Kidney epithelial cell (primary cell): ENCODE measurements around the gene MFAP5. TPM values are rescaled to one million over a fixed set of nuclear protein-coding genes. Genes with fewer than 3 reads are reported as not detected.

ENCODE experiments used
- DNase-seq: peaks from one replicate; pipeline ENCODE4 v3.0.0-alpha.2; 2010; ENCODE audit warnings: low read depth
- H3K27me3 ChIP-seq: 2 replicates; pipeline ENCODE4 v1.6.0; 2011; ENCODE audit warnings: low read length; ENCODE audit not compliant: control insufficient read depth, insufficient read depth
- H3K36me3 ChIP-seq: 2 replicates; pipeline ENCODE4 v1.5.1; 2011; ENCODE audit warnings: low read length; ENCODE audit not compliant: control insufficient read depth, insufficient read depth
- H3K4me3 ChIP-seq: 2 replicates; pipeline ENCODE4 v1.5.1; 2011; ENCODE audit warnings: low read depth, mild to moderate bottlenecking, control low read depth, low read length
- CTCF ChIP-seq: IDR thresholded peaks from 2 replicates; pipeline ENCODE4 v1.5.1; 2011; ENCODE audit warnings: mild to moderate bottlenecking, moderate library complexity, low read length, control low read depth, inconsistent platforms; ENCODE audit not compliant: insufficient read depth, poor library complexity, severe bottlenecking
- total RNA-seq: library from RNA; depleted of rRNA; stranded (reverse); fragments of >200 nt; gene quantifications from 2 replicates; pipeline ENCODE4 v1.2.3, GENCODE V29; 2015

The MFAP5 gene
- 2.8 and 15.8 TPM in 2 replicates for total RNA-seq

GRCh38 chr12:8662593-8662992 is at the start of gene MFAP5:
Gene MFAP5 (minus strand): TSS chr12:8662826. CDS start chr12:8662104, 722 bp downstream.
- Histone ChIP-seq H3K4me3 (no peak within 1 kb of the TSS), H3K27me3 (no peaks in the 10 kb centered on the region), H3K36me3 (no peaks in the 10 kb centered on the region)
- DNase-seq: no peak
- TF ChIP-seq CTCF: no peak

GRCh38 chr12:8709124-8709830 is 46.7 kb upstream of the MFAP5 start:
- TF ChIP-seq CTCF: no peak
- no peaks in the 10 kb centered on the region for H3K36me3 ChIP-seq
- no peak for DNase-seq
- H3K27me3 ChIP-seq: no peaks in the 10 kb centered on the region
- H3K4me3 ChIP-seq: no peak overlapping the region

- no peaks in the 10 kb centered on the region for H3K27me3 ChIP-seq
- H3K4me3 ChIP-seq: no peak overlapping the region
- TF ChIP-seq CTCF: no peak
- no peak for DNase-seq
- no peaks in the 10 kb centered on the region for H3K36me3 ChIP-seq
Observed at GRCh38 chr12:8702159-8702558, 39.5 kb upstream of the MFAP5 start.

GRCh38 chr12:8701046-8701660 is 38.5 kb upstream of the MFAP5 start:
- no peak for DNase-seq
- no peak for TF ChIP-seq CTCF

GRCh38 chr12:8699714-8700113 is 37.1 kb upstream of the MFAP5 start:
- H3K4me3 ChIP-seq: peak overlapping the region; percentile 0
- no peak for DNase-seq
- no peak for TF ChIP-seq CTCF
- no peaks in the 10 kb centered on the region for H3K36me3 ChIP-seq
- no peaks in the 10 kb centered on the region for H3K27me3 ChIP-seq

More at GRCh38 chr12:8701046-8701660, 38.5 kb upstream of the MFAP5 start:
- no peaks in the 10 kb centered on the region for H3K27me3 ChIP-seq
- H3K36me3 ChIP-seq: no peaks in the 10 kb centered on the region
- no peak overlapping the region for H3K4me3 ChIP-seq
